Suppressor macrophage treated with lipopolysaccharide for 4 hours (primary cell): ENCODE results near the gene DHRS12.
A peak's percentile ranks its signal among the peaks of the same experiment; 100 is the strongest.

Experiments used
- DNase-seq: peaks from one replicate; pipeline ENCODE4 v3.0.0-alpha.2; 2020

Gene DHRS12

DNA sequence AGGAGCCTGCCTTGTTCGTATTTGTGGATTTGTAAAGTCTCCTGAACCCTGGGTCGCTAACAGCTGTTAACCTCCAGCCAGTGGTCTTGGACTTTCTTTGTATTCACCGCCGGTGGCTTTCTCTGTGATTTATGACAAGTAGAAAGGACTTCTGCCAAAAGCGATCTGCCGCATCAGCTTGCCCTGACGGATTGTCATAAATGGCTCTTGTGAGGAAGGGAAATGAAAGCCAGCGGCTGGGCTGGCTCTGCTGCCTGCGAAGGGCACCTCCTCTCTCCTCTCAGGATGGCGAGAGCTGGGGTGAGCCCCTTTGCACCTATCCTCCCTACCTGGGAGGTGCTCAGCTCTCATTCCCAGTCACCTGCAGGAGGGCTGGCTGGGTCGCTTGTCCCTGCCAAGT is 25.6 kb downstream of the DHRS12 start:
- peak; percentile 6 for DNase-seq

DNA sequence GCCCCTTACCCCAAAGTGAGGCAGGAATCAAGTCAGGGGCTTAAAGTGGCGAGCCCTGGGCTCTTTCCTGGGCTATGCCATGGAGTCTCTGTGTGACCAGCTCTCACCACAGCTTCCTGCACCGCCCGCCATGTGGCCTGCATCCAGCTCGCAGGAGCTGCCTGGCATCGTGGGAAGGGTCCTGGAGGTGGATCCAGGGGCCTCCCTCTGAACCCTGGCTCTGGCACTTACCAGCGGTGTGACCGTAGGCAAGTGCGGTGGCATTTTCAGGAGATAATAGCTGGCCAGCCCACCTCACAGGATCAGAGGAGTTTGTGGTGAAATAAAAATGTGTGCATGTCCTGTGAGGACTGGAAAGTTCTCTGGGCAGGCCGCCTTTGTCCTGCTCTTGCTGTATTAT is 26.0 kb downstream of the DHRS12 start:
- DNase-seq = no peak

DNA sequence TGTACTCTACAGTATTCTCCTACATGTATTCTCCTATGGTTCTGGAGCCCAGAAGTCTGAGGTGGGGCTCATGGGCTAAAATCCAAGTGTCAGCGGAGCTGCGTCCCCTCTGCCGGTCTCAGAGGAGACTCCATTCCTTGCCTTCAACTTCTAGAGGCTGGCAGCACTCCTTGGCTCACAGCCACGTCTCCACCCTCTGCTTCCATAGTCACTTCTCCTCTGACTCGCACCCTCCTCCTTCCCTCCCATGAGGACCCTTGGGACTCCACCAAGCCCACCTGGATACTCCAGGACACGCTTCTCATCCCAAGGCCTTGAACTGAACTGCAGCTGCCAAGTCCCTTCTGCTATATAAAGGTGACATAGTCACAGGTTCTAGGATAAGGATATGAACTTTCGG is 27.8 kb downstream of the DHRS12 start:
- DNase-seq = no peak

GRCh38 chr13:51773515-51773914 is 30.4 kb downstream of the DHRS12 start:
- no peak for DNase-seq

- DNase-seq = no peak
These were observed 31.2 kb downstream of the DHRS12 start for GRCh38 chr13:51772781-51773180.

- no peak for DNase-seq
These were observed 31.9 kb downstream of the DHRS12 start for GRCh38 chr13:51772105-51772455.

GRCh38 chr13:51771418-51772104 is 32.4 kb downstream of the DHRS12 start:
- DNase-seq = no peak

DNA sequence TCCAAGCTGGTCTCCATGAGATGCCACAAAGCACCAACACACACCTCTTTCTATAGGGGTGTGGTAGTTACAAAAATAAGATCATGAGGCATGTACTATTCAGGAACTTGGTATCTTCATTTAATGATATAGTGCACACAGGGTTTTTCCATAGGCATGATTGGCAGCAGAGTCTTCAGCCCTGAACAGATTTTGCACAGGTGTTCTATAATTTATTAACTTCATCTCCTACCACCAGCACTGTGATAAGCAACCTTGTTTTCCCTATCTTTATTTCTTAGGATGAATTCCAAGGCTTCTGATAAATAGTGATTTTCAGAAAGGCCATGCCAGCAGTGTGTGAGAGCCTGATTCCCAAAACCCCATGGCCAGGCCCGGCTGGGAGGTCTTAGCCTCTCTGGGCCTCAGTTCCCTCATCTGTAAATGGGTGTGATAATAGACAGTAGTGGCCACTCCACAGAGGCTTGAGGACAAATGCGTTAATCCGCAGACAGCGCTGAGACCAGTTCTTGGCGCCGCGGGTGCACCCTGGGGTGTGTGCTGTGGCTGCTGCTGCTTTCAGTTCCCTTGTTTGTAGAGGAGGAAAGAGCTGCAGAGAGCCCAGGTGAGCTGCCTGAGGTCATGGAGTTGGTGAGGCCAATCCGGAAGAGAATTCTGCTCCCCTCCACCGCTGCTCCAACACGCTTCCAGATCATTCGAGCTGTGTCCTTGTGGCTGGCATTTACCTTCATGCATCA is 33.1 kb downstream of the DHRS12 start:
- DNase-seq = no peak

DNA sequence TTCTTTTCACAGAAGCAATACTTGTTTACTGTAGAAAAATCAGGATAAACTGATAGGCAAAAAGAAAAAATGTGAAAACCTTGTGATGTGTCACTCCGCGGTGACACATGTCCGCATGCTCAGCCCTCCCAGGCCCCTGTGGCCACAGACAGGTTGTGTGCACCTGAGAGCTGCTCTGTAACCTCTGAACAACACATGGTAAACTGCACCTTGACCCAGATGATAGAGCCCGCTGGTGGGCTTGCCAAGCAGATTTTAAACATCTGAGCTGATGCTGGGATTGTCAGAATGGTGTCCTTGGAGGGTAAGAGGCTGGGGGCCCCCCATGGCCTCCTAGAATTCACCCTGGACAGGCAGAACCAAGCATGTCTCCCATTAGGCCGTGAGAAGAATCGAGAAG is 33.8 kb downstream of the DHRS12 start:
- DNase-seq = no peak

GRCh38 chr13:51769455-51770127 is 34.4 kb downstream of the DHRS12 start:
- no peak for DNase-seq

DNA sequence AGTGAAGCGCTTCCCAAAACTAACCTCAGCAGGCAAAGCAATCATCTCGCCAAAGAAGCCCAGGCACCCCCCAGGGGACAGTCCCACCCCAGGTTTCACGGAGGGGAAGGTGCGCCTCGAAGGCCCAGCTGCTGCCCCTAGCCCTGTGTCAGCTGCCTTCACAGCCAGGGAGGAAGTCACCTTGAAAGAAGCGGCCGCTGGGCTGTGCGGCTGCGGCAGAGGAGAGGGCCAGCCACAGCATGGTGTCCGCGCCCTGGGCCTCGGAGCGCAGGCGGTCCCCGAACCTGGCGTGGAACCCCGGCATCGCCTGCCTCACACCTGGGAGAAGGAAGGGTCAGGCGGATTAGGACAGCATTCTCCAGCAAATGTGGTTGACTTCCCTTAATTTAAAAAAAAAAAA is 35.0 kb downstream of the DHRS12 start:
- no peak for DNase-seq

GRCh38 chr13:51768378-51768921 is 35.5 kb downstream of the DHRS12 start:
- DNase-seq = no peak

- no peak for DNase-seq
These were observed 36.9 kb downstream of the DHRS12 start for GRCh38 chr13:51767100-51767499.

- DNase-seq = no peak
These were observed 38.8 kb downstream of the DHRS12 start for GRCh38 chr13:51765142-51765515.

DNA sequence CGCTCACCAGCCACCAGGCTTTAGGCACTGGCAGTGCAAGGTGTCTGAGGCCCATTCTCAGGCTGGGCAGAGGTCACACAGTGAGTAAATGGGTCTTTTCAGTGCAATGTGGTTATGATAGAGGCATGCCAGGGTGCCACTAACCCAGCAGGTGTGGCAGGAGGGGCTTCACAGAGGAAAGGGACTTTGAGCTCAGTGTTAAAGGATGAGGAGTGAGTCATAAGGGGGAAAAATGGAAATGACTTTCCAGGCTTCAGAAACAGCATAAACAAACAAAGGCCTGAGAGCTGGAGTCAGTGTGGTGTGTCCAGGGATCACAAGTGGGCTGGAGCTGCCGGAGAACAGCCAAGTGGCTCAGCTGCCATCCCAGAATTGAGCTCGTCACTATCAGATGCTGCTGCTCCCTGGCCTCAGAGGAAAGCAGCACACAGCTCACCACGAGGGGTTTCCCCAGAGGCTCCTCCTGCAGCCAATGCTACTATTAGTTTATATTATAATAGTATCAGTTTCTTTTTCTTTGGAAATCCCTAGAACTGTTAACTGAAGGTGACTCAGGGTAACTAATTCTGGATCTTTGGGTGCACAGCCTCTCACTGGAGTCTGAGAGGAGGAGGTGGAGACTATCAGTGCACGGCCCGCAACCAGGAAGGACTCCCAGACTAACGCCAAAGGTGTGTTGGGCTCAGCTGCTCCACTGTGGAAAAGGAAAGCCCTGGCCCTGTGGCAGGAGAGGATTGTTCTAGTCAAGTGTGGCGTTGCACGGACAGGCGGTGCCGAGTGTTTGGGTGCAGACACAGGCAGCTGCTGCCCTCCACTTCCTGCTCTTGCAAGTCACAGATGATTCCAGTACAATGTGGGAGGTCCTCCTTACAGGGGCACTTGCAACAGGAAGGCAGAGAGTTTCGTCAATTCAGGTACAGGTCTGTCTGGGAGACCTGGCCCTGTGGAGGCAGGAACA is 39.5 kb downstream of the DHRS12 start:
- DNase-seq = peak; percentile 83

- DNase-seq = no peak
These were observed 40.5 kb downstream of the DHRS12 start for GRCh38 chr13:51763486-51763885.

DNA sequence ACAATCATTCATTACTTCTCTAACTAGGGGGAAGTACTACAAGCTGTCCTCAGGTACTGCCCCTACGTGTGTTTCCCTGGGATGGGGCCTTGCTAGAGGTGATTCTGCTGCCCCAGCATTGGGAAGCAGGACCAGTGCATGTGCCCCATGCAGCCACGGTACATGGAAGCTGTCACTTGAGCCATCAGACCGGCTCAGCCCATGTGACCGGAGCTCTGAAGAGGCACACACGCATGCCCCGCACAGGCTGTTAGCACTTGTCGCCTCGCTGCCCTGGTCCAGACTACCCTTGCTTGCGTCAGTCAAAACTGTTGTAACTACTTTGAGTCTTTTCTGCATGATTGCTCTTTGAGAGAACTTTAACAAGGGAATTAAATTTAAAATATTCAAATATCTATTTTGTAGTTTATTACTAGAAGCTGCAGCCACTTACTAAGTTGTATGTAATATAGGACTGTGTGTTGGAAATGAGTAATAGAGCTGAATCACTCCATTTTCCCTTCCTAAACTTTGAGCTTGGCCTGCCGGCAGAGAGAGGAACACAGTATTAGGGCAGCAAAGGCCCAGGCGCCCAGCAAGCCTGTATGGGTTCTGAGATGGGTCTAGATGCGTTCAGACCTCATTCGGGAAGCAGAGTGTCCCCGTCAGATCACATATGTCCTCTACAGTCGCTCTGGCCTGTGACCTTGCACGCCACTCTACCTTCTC is 42.2 kb downstream of the DHRS12 start:
- DNase-seq = peak; percentile 3

- DNase-seq = no peak
These were observed 43.4 kb downstream of the DHRS12 start for GRCh38 chr13:51760592-51760991.

- DNase-seq = peak; percentile 2
These were observed 44.7 kb downstream of the DHRS12 start for GRCh38 chr13:51759240-51759639.

DNA sequence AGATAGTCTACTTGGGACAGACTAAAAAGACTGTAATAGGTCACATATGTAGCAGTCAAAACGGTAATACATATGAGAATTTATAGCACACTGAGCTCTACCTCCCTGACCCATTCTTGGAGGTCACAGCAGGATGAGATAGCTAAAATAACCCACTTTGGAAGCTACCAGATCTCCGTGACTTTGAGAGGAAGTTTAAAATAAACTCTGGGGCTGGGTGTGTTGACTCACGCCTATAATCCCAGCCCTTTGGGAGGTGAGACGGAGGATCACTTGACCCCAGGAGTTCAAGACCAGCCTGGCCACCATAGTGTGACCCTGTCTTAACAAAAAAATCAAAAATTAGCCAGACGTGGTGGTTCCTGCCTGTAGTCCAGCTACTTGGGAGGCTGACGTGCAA is 45.3 kb downstream of the DHRS12 start:
- no peak for DNase-seq

DNA sequence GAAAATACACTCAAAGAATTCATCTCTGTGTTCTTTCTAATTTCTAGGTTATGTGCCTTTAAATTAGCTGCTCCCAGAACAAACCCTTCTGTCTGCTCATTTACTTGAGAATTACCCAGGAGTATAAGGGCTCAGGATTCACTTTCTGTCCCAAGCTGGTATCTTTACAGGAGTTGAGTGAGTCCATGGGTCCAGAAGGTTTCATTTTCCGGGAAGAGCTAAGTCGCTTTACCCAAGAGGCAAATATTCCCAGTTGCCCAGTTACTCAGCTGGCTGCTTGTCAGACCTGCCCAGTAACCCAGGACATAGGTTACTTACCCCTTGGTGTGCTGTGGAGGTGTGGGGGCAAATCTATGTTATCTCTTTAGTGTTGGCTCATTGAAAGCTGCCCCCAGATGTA is 47.3 kb downstream of the DHRS12 start:
- no peak for DNase-seq
